DMS53 treated with DMSO at 0.1 percent for 48 hours (cell line): ENCODE results near the gene FOXN3.

Source experiments
- DNase-seq: peaks from one replicate; lab custom pipeline; 2025; ENCODE audit not compliant: unreplicated experiment; lab: John Stamatoyannopoulos, UW

FOXN3 gene

GRCh38 chr14:89417091-89417464, at the start of gene FOXN3:
Gene FOXN3 (minus strand): TSS chr14:89417233. CDS start chr14:89412476, 4,757 bp downstream.
- DNase-seq, result peak; percentile 55

DNA sequence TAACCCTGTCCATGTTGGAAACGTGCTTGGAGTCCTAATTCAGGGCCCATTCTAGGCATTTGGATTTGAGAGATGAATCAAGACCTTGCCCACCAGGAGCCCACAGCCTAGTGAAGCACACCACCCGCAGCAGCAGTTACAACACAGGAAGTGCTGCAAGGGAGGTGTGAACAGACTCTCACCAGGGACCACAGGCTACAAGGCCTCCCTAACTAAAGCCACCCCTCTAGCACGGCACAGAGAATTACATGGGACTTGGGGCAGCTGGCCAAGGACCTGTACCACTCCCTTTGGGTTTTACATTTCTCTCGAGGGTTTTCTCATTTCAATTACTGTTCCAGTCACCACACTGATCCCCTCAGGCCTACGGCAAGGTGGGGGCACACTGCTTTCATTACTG, 49.5 kb upstream of the FOXN3 start:
- no peak for DNase-seq

- no peak for DNase-seq
These were observed 48.8 kb upstream of the FOXN3 start for GRCh38 chr14:89465876-89466275.

DNA sequence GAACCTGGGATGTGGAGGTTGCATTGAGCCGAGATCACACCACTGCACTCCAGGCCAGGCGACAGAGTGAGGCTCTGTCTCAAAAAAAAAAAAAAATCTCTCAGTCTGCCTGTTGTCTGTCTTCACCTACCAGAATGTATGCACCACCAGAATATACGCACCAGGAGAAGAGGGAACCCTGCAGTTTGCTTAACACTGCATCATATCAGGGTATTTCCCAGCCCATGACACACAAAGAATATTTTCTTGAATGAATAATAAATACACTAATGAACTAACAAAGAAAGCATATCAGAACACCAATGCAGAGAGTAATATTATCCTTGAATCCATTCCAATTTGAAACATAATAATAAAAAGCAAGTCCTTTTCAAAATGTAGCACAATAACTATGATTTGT, 44.2 kb upstream of the FOXN3 start:
- no peak for DNase-seq

GRCh38 chr14:89458713-89459420, 41.8 kb upstream of the FOXN3 start:
- DNase-seq, result no peak

DNA sequence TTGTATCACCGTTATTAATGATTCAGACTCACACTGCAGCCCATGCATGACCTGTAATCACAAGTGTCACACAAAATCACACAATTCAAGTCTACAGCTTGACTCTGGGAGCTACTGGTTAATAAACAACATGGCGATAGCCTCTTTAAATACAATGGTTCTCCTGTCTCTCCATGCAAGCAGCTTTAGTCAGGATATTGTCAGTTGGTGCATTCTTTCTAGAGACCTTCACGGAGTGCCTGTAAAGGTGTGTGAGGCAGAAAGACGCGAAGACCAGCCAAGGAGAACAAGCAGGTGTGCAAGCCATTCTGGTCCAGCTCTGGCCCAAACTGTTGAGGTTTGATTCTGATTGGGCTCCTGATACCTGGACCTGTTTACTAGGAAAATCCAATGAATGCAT, 40.0 kb upstream of the FOXN3 start:
- no peak for DNase-seq

DNA sequence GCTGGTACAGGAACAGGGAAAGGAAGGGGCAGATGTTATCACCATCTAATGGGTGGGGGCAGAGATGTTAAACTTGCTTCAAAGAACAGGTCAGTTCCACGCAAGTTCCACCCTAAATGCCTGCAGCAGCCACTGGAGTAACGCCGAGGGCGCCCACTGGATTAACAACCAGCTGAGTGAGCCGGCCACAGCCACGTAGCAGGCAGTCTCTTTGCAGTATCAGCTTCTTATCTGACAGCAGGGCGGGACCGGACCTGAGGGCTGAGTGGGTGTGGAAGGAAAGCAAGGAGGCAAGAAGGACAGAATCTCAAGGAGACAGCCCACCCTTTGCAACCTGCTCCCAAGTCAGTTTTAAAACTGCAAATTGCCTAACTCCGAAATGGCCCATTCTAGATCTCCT, 38.4 kb upstream of the FOXN3 start:
- DNase-seq, result no peak

- DNase-seq, result no peak
These were observed 38.0 kb upstream of the FOXN3 start for GRCh38 chr14:89454996-89455395.

- DNase-seq, result no peak
These were observed 35.2 kb upstream of the FOXN3 start for GRCh38 chr14:89452281-89452680.

GRCh38 chr14:89451229-89451628, 34.2 kb upstream of the FOXN3 start:
- DNase-seq, result no peak

DNA sequence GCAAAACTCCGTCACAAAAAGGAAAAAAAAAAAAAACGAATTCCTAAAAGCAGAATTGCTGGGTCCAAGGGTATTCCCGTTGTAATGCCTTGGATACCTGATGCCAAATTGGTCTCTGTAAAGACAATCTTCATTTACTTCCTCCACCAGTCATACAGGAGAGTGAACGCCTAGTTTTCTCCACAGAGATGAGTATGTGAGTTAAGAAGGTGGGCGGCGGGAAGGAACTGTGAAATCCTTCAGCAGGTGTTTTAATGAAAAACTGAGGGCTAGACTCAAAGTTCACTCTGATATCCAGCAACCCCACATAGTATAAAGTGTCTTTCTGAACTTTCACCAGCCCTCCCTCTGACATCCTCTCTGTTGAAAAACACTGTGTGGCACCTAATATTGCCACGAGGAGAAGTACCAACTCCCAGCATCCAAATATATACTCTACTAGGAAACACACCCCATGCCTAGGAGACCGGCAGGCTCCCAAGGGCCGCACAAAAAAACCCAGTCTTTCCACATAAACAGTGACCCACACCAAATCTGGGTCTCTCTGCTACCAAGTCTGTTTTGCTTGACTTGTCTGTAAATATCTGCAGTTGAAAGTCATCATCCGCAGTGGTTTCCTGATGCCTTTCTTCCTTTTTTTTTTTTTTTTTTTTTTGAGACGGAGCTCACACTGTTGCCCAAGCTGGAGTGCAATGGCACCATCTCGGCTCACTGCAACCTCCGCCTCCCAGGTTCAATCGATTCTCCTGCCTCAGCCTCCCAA, 30.3 kb upstream of the FOXN3 start:
- no peak for DNase-seq

DNA sequence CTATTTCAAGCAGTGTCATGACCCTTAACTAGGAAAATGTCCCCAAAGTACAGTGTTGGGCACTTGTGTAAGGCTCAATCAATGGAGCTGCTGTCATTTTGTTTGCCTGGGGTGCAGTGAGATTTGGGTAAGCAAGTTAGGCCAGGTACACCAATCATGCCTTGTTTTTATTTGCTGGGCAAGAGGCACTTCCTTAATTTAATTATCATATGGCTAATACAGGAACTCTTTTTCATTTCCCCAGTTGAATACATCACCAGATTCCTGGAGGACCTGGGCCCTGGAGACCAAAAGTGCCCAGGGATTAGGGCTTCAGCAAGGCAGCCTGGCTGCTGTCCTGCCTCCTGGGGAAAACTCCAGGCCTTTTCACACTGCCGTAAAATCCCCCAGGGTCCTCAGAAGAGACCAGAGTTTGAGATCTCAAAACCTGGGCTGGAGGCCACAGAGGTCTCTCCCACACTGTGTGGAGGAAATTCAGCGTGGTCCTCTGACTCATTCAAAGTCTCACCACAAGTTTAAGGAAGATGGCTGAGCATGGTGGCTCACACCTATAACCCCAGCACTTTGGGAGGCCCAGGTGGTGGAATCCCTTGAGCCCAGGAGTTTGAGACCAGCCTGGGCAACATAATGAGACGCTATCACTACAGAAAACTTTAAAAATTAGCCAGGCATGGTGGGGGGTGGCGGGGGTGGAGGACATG, 28.4 kb upstream of the FOXN3 start:
- DNase-seq, result no peak

DNA sequence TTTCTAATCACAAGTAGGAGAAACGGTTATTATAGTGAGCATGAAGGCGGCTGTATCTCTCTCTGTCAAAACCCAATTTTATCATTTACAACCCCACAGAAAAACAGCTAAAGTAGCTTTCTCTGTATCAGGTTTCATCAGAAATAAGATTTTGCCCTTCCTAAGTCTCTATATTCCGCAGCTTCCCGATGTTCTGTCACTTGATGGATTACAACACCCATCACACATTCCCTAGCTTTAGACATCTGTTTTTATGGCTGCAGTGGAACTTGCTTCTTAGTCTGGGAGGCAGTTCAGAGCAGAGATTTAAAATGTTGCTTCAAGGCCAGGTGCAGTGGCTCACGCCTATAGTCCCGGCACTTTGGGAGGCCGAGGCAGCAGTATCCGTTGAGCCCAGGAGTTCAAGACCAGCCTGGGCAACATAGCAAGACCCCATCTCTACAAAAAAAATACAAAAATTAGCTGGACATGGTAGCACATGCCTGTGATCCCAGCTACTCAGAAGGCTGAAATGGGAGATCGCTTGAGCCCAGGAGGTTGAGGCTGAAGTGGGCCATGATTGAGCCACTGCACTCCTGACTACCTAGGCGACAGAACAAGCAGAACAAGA, 27.6 kb upstream of the FOXN3 start:
- no peak for DNase-seq

DNA sequence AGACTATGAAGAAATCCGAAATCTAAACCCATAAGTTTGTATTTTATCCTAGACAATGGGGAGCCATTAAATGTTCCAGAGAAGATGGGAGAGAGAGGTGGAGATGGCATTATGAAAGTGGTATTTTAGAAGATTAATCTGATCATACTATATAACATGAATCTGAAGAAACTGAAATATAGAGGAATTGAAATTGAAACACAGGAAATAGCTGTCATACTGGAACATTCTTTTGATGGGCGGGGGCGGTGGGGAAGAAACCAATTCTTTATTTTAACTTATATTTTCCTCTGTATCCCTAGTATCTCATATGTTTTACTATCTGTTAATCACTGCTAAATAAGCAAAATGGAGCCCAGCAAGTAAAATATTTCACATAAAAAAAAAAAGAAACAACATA, 27.0 kb upstream of the FOXN3 start:
- no peak for DNase-seq

DNA sequence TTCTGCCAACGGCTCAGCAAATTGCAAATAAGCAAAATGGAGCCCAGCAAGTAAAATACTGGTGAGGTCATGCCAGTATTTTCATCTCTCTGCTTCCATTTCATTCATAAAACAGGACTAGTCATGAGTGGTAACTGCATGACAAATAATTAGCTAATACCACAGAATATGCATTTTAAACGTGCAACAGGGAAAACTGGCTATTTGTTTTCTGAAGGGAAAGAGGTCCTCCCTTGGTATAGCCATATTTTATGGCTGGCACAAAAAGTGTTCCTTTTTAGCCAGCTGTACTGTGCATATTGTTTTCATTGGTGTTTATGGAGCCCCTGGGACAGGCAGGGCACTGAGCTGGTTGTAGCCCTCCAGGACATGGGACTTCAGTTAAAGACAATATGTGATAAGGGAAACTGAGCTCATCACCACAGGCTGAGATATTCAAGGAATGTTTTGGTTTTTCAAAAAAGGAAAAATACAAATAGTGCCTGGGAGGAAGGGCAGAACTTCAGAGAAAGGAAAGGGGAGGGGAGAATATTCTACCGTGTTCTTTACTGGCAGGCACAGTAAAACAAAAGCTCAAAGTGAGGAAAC, 26.1 kb upstream of the FOXN3 start:
- DNase-seq, result no peak

- no peak for DNase-seq
These were observed 25.2 kb upstream of the FOXN3 start for GRCh38 chr14:89442280-89442679.

DNA sequence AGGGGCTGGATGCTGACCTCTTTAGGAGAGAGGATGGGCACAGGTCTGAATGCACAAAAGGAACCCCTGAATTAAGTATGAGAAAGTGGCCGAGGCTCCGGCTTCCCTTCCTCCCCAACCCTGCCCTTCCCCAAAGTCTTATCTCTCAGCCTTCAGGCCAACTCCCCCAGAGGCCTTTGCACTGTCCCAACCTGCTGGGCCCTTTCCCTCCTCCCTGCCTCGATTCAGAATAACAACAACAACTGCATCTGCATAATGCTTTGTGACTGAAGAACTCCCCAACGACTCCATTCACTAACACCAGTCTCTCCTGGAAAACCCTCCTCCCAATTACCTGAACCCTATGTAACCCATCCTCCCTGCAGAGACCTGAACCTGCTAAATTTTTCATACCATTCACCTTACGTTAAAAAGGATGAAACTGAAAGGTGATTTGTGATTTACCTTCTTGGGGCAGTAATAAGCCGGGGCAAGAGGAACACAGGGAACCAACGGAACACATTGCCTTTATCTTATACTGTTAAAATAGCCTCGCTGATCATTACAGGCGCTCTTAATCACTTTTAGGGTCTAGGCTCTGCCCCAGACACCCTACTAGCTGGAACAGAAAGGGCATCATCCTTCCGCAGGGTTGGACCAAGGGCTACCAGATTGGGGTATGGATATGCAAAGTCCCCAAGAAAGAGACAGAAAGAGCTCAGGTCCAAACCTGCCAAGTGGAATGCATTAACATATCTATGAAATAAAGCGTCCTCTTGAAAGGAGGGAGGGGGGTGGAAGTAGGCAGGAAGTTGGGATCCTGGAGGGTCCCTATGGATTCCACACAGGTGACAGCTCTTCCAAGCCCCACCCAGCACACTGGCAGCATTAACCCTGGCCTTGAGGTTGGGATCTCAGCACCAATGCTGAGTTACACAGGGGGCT, 24.2 kb upstream of the FOXN3 start:
- no peak for DNase-seq

- no peak for DNase-seq
These were observed 19.0 kb upstream of the FOXN3 start for GRCh38 chr14:89435892-89436656.

- no peak for DNase-seq
These were observed 18.5 kb upstream of the FOXN3 start for GRCh38 chr14:89435492-89435891.
